Measurements from ENCODE around the gene ANGPT4.

DNA sequence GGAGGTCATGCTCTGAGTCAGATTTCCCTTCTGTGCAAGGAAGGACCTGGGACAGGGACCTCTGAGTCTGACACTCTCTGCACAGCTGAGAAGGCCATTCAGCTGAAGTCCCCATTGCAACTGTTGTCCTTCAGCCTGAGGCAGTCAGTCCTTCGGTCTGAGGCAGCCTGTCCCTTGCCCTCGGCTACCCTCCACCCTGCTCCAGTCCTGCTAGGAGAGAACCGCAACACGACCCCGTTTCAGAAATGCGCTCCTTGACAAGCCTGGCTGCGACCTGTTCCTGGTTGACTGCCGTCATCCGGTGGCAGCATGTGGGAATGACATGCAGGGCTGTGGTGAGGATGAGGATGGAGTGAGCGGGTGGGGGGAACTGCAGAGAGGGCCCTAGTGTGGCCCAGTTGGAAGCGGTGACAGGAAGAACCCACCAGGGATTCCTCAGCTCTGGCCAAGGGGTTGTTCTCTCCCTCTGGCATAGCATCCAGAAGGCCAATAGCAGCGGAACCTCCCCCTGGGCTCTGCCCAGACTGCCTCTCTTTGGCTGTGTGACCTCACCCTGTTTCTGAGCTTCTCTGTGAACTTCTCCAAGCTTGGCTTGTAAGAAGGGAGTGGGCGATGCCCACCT lies 40.3 kb upstream of the ANGPT4 start:
- no peak for TF ChIP-seq OVOL2 (CRISPR knock-in tag; IDR thresholded peaks at IDR 0.05; ENCODE audit: borderline replicate concordance)
- TF ChIP-seq, protein P1, sequence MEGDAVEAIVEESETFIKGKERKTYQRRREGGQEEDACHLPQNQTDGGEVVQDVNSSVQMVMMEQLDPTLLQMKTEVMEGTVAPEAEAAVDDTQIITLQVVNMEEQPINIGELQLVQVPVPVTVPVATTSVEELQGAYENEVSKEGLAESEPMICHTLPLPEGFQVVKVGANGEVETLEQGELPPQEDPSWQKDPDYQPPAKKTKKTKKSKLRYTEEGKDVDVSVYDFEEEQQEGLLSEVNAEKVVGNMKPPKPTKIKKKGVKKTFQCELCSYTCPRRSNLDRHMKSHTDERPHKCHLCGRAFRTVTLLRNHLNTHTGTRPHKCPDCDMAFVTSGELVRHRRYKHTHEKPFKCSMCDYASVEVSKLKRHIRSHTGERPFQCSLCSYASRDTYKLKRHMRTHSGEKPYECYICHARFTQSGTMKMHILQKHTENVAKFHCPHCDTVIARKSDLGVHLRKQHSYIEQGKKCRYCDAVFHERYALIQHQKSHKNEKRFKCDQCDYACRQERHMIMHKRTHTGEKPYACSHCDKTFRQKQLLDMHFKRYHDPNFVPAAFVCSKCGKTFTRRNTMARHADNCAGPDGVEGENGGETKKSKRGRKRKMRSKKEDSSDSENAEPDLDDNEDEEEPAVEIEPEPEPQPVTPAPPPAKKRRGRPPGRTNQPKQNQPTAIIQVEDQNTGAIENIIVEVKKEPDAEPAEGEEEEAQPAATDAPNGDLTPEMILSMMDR (IDR thresholded peaks at IDR 0.05): peak; percentile 96

All from WTC11 (cell line).